Uterus (tissue), 2 donors: ENCODE results near the gene CPM.
"Not testable (repeated sequence)": the region's sequence is repeated elsewhere in the genome, so short reads cannot be mapped to it uniquely, and the experiment has no call there.

Experiments
- POLR2A ChIP-seq, 2 donors: fragments of 450-650 bp; IDR thresholded peaks; one replicate each; pipeline ENCODE4 v1.6.1; 2016; ENCODE audit warnings: antibody characterized with exemption in 2 of 2, mild to moderate bottlenecking in 1 of 2, moderate library complexity in 1 of 2
- TF ChIP-seq, protein P1 (sequence below), 4 experiments: fragments of 200-600 bp in 2 of 4; fragments of 450-650 bp in 2 of 4; sonication (generic) in 2 of 4; IDR thresholded peaks; one replicate each; pipeline ENCODE4 v1.5.1; 2016 to 2019; ENCODE audit warnings: antibody characterized with exemption in 4 of 4, mild to moderate bottlenecking in 2 of 4, moderate library complexity in 1 of 4

DNA sequence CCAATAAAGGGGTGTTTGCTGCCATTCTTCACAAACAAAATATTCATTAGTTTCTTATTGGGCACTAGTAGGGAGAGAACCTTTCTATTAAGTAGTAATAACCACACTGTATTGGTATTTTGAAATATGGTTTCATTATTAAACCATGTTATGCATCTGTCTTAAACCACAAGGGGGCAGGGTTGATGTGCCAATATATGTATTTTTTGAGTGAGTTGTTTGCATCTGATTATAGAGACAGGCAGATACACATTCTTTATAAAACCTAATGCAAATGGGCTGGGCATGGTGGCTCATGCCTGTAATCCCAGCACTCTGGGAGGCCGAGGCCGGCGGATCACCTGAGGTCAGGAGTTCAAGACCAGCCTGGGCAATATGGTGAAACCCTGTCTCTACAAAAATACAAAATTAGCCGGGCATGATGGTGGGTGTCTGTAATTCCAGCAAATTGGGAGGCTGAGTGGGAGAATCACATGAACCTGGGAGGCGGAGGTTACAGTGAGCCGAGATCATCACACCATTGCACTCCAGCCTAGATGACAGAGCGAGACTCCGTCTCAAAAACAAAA is 69.0 kb downstream of the CPM start:
- TF ChIP-seq, protein P1, sequence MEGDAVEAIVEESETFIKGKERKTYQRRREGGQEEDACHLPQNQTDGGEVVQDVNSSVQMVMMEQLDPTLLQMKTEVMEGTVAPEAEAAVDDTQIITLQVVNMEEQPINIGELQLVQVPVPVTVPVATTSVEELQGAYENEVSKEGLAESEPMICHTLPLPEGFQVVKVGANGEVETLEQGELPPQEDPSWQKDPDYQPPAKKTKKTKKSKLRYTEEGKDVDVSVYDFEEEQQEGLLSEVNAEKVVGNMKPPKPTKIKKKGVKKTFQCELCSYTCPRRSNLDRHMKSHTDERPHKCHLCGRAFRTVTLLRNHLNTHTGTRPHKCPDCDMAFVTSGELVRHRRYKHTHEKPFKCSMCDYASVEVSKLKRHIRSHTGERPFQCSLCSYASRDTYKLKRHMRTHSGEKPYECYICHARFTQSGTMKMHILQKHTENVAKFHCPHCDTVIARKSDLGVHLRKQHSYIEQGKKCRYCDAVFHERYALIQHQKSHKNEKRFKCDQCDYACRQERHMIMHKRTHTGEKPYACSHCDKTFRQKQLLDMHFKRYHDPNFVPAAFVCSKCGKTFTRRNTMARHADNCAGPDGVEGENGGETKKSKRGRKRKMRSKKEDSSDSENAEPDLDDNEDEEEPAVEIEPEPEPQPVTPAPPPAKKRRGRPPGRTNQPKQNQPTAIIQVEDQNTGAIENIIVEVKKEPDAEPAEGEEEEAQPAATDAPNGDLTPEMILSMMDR (IDR thresholded peaks at IDR 0.05): peak; percentile 25 to 41 (median 32)
- not testable (repeated sequence) for TF ChIP-seq POLR2A (IDR thresholded peaks at IDR 0.05)
